ENCODE data around the gene ZNF48. TPM values are rescaled to one million over a fixed set of nuclear protein-coding genes. Genes with fewer than 3 reads are reported as not detected.

The ZNF48 gene
- total RNA-seq, 2 experiments from 2014 or later = 17.3 to 18.8 TPM

DNA sequence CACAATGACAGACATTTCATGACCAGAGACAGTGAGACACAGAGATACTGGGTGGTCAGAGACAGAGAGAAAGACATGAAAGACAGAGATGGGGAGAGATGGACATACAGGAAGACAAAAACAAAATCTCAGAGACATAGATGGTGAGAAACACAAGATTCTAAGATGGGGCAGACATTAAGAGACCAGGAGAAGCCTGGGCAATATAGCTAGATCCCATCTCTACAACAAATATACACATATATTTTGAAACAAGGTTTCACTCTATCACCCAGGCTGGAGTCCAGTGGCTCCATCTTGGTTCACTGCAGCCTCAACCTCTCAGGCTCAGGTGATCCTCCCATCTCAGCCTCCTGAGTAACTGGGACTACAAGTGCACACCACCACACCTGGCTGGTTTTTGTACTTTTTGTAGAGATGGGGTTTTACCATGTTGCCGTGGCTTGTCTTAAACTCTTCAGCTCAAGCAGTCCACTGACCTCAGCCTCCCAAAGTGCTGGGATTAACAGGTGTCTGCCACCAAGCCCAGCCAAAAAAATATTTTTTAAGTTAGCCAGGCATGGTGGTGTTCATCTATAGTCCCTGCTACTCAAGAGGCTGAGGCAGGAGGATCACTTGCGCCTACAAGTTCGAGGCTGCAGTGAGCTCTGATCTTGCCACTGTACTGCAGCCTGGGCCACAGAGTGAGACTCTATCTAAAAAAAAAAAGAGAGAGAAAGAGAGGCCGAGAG lies 15.0 kb upstream of the ZNF48 start:
- no TSS peak for BruUV-seq (replicated peaks)
- POLR2A ChIA-PET = interaction anchor here (0.7 to 2.8 kb wide), 2 partner anchors 9 to 11 kb away, joined by 3 to 10 read pairs; partner anchors contain the start of gene TBC1D10B

DNA sequence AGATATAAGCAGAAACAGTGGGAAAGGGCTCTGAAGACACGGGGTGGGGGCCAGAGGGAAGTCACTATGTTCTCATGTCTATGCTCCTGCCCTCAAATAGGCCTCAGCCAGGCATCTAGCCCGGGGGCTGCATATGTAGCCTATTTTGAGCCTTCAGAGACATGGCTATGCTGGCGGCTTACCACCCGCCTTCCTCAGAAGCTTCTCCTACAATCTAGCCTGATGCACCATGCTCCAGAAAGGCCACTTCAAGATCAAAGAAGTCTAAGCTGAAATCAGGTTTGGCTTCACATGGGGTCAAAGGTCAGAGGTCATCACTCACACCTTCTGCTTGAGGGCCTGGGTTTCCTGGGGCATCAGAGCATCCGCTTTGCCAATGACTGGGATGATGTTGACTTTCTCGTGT lies 14.4 kb upstream of the ZNF48 start:
- TF ChIP-seq, protein P1, sequence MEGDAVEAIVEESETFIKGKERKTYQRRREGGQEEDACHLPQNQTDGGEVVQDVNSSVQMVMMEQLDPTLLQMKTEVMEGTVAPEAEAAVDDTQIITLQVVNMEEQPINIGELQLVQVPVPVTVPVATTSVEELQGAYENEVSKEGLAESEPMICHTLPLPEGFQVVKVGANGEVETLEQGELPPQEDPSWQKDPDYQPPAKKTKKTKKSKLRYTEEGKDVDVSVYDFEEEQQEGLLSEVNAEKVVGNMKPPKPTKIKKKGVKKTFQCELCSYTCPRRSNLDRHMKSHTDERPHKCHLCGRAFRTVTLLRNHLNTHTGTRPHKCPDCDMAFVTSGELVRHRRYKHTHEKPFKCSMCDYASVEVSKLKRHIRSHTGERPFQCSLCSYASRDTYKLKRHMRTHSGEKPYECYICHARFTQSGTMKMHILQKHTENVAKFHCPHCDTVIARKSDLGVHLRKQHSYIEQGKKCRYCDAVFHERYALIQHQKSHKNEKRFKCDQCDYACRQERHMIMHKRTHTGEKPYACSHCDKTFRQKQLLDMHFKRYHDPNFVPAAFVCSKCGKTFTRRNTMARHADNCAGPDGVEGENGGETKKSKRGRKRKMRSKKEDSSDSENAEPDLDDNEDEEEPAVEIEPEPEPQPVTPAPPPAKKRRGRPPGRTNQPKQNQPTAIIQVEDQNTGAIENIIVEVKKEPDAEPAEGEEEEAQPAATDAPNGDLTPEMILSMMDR (conservative IDR thresholded peaks at IDR 0.05; ENCODE audit: low read length) = no peak
- TF ChIP-seq EZH2phosphoT487 (IDR thresholded peaks at IDR 0.05; ENCODE audit: borderline replicate concordance, low read depth, low read length) = no peak
- peak overlapping the region; percentile 85 for H3K4me3 ChIP-seq (ENCODE audit: low read depth, low read length, poor library complexity, severe bottlenecking)
- intact Hi-C loops (cut with micrococcal nuclease; ENCODE audit: unreplicated experiment) = no loop called here
- ChIA-PET POLR2A (interaction anchor here (0.7 to 2.8 kb wide), 3 partner anchors 9 to 14 kb away, joined by 3 to 22 read pairs (median 10); partner anchors contain the start of genes TBC1D10B and ZNF48), CTCF (ENCODE audit: unreplicated experiment) (no interaction called here)
- no peak for DNase-seq (ENCODE audit: low spot score)
- peaks cover 35% of the 10 kb centered on the region; the same call in 1 of the 2 replicates for H3K79me2 ChIP-seq (ENCODE audit: insufficient read depth, low read depth, low read length)
- H3K9me3 ChIP-seq (ENCODE audit: low read length) = no peaks in the 10 kb centered on the region
- no peaks in the 10 kb centered on the region for H4K20me1 ChIP-seq (ENCODE audit: insufficient read depth, low read length)
- H3K36me3 ChIP-seq (ENCODE audit: insufficient read depth, low read length) = peaks cover 21% of the 10 kb centered on the region
- no peaks in the 10 kb centered on the region for H3K9me2 ChIP-seq (ENCODE audit: insufficient read depth, low read length)
- H3K4me2 ChIP-seq (ENCODE audit: low read length) = peak overlapping the region; percentile 98
- no TSS peak for BruUV-seq (replicated peaks)
- peak overlapping the region; percentile 97 for H3K27ac ChIP-seq (ENCODE audit: low read depth, low read length, poor library complexity, severe bottlenecking)
- peaks cover 52% of the 10 kb centered on the region for H3K4me1 ChIP-seq (ENCODE audit: insufficient read depth, low read length, poor library complexity, severe bottlenecking)
- H2AFZ ChIP-seq (ENCODE audit: low read length) = no peak overlapping the region

More for the DNA sequence above, 15.0 kb upstream of the ZNF48 start:
- peak overlapping the region; percentile 98 for H3K4me2 ChIP-seq (ENCODE audit: low read length)
- DNase-seq (ENCODE audit: low spot score) = no peak
- intact Hi-C loops (cut with micrococcal nuclease; ENCODE audit: unreplicated experiment) = no loop called here
- no peaks in the 10 kb centered on the region for H4K20me1 ChIP-seq (ENCODE audit: insufficient read depth, low read length)
- peaks cover 21% of the 10 kb centered on the region for H3K36me3 ChIP-seq (ENCODE audit: insufficient read depth, low read length)
- H3K9me3 ChIP-seq (ENCODE audit: low read length) = no peaks in the 10 kb centered on the region
- H3K4me1 ChIP-seq (ENCODE audit: insufficient read depth, low read length, poor library complexity, severe bottlenecking) = peaks cover 52% of the 10 kb centered on the region
- H3K9me2 ChIP-seq (ENCODE audit: insufficient read depth, low read length) = no peaks in the 10 kb centered on the region
- CTCF ChIA-PET (ENCODE audit: unreplicated experiment) = interaction anchor here (0.5 to 0.6 kb wide), 2 partner anchors 38 to 360 kb away, joined by 3 read pairs; no protein-coding TSS in a partner anchor
- peak overlapping the region; percentile 97 for H3K27ac ChIP-seq (ENCODE audit: low read depth, low read length, poor library complexity, severe bottlenecking)
- H3K4me3 ChIP-seq (ENCODE audit: low read depth, low read length, poor library complexity, severe bottlenecking) = peak overlapping the region; percentile 85
- TF ChIP-seq, protein P1 (conservative IDR thresholded peaks at IDR 0.05; ENCODE audit: low read length) = no peak
- no peak for TF ChIP-seq EZH2phosphoT487 (IDR thresholded peaks at IDR 0.05; ENCODE audit: borderline replicate concordance, low read depth, low read length)
- peaks cover 35% of the 10 kb centered on the region; the same call in 1 of the 2 replicates for H3K79me2 ChIP-seq (ENCODE audit: insufficient read depth, low read depth, low read length)
- H2AFZ ChIP-seq (ENCODE audit: low read length) = no peak overlapping the region

Data from OCI-LY7 (cell line).